ENCODE measurements around the gene KCNH3. TPM values are rescaled to one million over a fixed set of nuclear protein-coding genes. Genes with fewer than 3 reads are reported as not detected.

The KCNH3 gene
- polyA plus RNA-seq, 1 donor from 2014 or later: 0.63 TPM

- no peak for TF ChIP-seq TAF1 (IDR thresholded peaks at IDR 0.05; ENCODE audit: low read depth)
- TF ChIP-seq EZH2 (IDR thresholded peaks at IDR 0.05; ENCODE audit: borderline replicate concordance, insufficient read depth, low read length, poor library complexity, severe bottlenecking): no peak
- TF ChIP-seq, protein P1, sequence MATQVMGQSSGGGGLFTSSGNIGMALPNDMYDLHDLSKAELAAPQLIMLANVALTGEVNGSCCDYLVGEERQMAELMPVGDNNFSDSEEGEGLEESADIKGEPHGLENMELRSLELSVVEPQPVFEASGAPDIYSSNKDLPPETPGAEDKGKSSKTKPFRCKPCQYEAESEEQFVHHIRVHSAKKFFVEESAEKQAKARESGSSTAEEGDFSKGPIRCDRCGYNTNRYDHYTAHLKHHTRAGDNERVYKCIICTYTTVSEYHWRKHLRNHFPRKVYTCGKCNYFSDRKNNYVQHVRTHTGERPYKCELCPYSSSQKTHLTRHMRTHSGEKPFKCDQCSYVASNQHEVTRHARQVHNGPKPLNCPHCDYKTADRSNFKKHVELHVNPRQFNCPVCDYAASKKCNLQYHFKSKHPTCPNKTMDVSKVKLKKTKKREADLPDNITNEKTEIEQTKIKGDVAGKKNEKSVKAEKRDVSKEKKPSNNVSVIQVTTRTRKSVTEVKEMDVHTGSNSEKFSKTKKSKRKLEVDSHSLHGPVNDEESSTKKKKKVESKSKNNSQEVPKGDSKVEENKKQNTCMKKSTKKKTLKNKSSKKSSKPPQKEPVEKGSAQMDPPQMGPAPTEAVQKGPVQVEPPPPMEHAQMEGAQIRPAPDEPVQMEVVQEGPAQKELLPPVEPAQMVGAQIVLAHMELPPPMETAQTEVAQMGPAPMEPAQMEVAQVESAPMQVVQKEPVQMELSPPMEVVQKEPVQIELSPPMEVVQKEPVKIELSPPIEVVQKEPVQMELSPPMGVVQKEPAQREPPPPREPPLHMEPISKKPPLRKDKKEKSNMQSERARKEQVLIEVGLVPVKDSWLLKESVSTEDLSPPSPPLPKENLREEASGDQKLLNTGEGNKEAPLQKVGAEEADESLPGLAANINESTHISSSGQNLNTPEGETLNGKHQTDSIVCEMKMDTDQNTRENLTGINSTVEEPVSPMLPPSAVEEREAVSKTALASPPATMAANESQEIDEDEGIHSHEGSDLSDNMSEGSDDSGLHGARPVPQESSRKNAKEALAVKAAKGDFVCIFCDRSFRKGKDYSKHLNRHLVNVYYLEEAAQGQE (IDR thresholded peaks at IDR 0.05; ENCODE audit: borderline replicate concordance): no peak
- no peak for TF ChIP-seq POLR2AphosphoS5 (IDR thresholded peaks at IDR 0.05)
- no peak for TF ChIP-seq EP300 (conservative IDR thresholded peaks at IDR 0.05; ENCODE audit: poor library complexity, severe bottlenecking)
- no peak for TF ChIP-seq RAD21 (conservative IDR thresholded peaks at IDR 0.05)
- TF ChIP-seq SMC3 (conservative IDR thresholded peaks at IDR 0.05; ENCODE audit: poor library complexity): no peak
- TF ChIP-seq, protein P2, sequence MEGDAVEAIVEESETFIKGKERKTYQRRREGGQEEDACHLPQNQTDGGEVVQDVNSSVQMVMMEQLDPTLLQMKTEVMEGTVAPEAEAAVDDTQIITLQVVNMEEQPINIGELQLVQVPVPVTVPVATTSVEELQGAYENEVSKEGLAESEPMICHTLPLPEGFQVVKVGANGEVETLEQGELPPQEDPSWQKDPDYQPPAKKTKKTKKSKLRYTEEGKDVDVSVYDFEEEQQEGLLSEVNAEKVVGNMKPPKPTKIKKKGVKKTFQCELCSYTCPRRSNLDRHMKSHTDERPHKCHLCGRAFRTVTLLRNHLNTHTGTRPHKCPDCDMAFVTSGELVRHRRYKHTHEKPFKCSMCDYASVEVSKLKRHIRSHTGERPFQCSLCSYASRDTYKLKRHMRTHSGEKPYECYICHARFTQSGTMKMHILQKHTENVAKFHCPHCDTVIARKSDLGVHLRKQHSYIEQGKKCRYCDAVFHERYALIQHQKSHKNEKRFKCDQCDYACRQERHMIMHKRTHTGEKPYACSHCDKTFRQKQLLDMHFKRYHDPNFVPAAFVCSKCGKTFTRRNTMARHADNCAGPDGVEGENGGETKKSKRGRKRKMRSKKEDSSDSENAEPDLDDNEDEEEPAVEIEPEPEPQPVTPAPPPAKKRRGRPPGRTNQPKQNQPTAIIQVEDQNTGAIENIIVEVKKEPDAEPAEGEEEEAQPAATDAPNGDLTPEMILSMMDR (IDR thresholded peaks at IDR 0.05; ENCODE audit: poor library complexity, severe bottlenecking): no peak
- no peak for TF ChIP-seq MXI1 (conservative IDR thresholded peaks at IDR 0.05; ENCODE audit: poor library complexity, severe bottlenecking)
- no peaks in the 10 kb centered on the region for H3K36me3 ChIP-seq (ENCODE audit: insufficient read depth, low read length)
- no peak overlapping the region for H3K9ac ChIP-seq (ENCODE audit: low read length)
- no peak overlapping the region for H3K4me3 ChIP-seq (ENCODE audit: low read length)
- H3F3A ChIP-seq (ENCODE audit: insufficient read depth, low read length, poor library complexity, severe bottlenecking): no peaks in the 10 kb centered on the region
- H4K20me1 ChIP-seq (ENCODE audit: insufficient read depth): no peaks in the 10 kb centered on the region
- H3K27me3 ChIP-seq (ENCODE audit: insufficient read depth, low read depth, low read length): peaks cover 34% of the 10 kb centered on the region
- no peak overlapping the region for H3K27ac ChIP-seq (ENCODE audit: low read length)
- no peak overlapping the region for H3K4me2 ChIP-seq (ENCODE audit: low read length)
- no peaks in the 10 kb centered on the region for H3K79me2 ChIP-seq (replicated peaks; ENCODE audit: insufficient read depth, low read length)
- no peaks in the 10 kb centered on the region for H3K9me3 ChIP-seq (ENCODE audit: low read length)
- no peaks in the 10 kb centered on the region for H3K9me2 ChIP-seq (ENCODE audit: insufficient read depth, low read length)
- no peak overlapping the region for H2AFZ ChIP-seq (ENCODE audit: low read depth, low read length)
These were observed 4.0 kb upstream of the KCNH3 start for GRCh38 chr12:49534731-49535278.

DNA sequence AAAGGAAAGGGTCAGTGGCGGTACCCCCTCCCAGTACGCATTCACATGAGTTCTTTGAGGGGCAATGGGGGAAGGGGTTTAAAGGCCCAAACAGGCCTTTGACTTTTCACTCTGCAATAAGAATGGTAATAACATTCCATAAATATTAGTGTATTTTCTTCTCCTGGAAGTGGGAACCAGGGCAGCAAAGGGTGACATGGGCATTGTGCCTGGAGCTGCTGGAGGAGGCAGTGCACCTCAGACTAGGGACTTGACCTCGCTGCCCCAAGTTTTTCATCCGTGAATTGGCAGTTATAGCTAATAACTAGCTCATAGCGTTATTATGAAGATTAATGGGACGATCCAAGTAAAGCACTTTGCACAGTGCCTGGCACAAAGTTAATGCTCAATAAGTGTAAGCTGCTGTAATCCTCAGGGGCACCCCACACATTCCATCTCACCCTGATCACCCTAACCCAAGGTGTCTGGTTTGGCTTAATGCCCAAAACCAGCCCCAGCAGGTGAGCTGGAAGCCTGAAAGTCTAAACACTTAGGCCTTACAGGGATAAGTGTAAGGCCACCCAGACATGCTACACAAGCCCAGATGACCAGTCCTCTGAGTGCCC is 2.8 kb upstream of the KCNH3 start:
- Histone ChIP-seq H3K27ac (ENCODE audit: low read length) (no peak overlapping the region), H2AFZ (ENCODE audit: low read depth, low read length) (no peak overlapping the region), H3K9ac (ENCODE audit: low read length) (no peak overlapping the region), H3F3A (ENCODE audit: insufficient read depth, low read length, poor library complexity, severe bottlenecking) (no peaks in the 10 kb centered on the region), H3K9me2 (ENCODE audit: insufficient read depth, low read length) (no peaks in the 10 kb centered on the region), H4K20me1 (ENCODE audit: insufficient read depth) (no peaks in the 10 kb centered on the region), H3K27me3 (ENCODE audit: insufficient read depth, low read depth, low read length) (peaks cover 46% of the 10 kb centered on the region), H3K36me3 (ENCODE audit: insufficient read depth, low read length) (no peaks in the 10 kb centered on the region), H3K4me2 (ENCODE audit: low read length) (no peak overlapping the region), H3K79me2 (replicated peaks; ENCODE audit: insufficient read depth, low read length) (no peaks in the 10 kb centered on the region), H3K4me3 (ENCODE audit: low read length) (no peak overlapping the region), H3K9me3 (ENCODE audit: low read length) (no peaks in the 10 kb centered on the region)
- TF ChIP-seq MXI1 (conservative IDR thresholded peaks at IDR 0.05; ENCODE audit: poor library complexity, severe bottlenecking) (no peak), SMC3 (conservative IDR thresholded peaks at IDR 0.05; ENCODE audit: poor library complexity) (no peak)
